Measurements from ENCODE around the gene SRRT.

- TF ChIP-seq CTCF (IDR thresholded peaks at IDR 0.05), result no peak
- no peak for TF ChIP-seq POLR2A (IDR thresholded peaks at IDR 0.05)
These were observed 54.9 kb downstream of the SRRT start for GRCh38 chr7:100929808-100930174.
